ENCODE results near the gene SORCS2.

- no peak for TF ChIP-seq CTCF (IDR thresholded peaks at IDR 0.05; ENCODE audit: poor library complexity, severe bottlenecking)
- TF ChIP-seq EZH2 (IDR thresholded peaks at IDR 0.05; ENCODE audit: borderline replicate concordance, insufficient read depth, low read length, poor library complexity, severe bottlenecking), result no peak
- TF ChIP-seq EP300 (conservative IDR thresholded peaks at IDR 0.05; ENCODE audit: poor library complexity, severe bottlenecking), result no peak
- TF ChIP-seq POLR2AphosphoS5 (IDR thresholded peaks at IDR 0.05), result no peak
- no peak for TF ChIP-seq SMC3 (conservative IDR thresholded peaks at IDR 0.05; ENCODE audit: poor library complexity)
- TF ChIP-seq REST (IDR thresholded peaks at IDR 0.05; ENCODE audit: borderline replicate concordance), result no peak
Observed at GRCh38 chr4:7788193-7788592, 595.9 kb downstream of the SORCS2 start.

Measured in neural cell (in vitro differentiated cells).